ENCODE data around the gene IGF2BP2.

Gene IGF2BP2

DNA sequence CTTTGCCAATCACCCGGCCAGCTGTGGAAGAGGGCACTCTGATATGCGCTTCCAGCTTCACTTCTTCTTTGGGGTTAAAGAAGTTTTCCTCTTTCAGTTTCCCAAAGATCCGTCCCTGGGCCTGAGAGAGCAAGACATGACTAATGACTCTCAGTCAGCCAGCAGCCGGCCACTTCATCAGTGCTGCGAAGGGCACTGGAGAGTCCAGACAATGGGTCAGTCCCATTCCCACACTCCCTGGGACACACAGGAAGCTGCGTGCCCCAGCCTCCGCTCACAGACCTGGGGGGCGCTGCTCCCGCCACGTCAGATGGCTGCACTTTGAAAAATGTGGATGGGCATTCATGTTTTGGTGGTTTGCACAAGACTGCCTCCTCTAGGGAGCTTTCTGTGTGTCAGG lies 175.4 kb downstream of the IGF2BP2 start:
- no peak overlapping the region for H3K14ac ChIP-seq (ENCODE audit: low read length)
- no peak overlapping the region for H2BK120ac ChIP-seq (ENCODE audit: low read depth, low read length)
- H3K18ac ChIP-seq (ENCODE audit: low read length): no peak overlapping the region
- no CpG with 5 or more reads among the region's 10 CpGs for WGBS, 2 donors (ENCODE audit: extremely low coverage in 2 of 2, insufficient read length in 2 of 2, insufficient replicate concordance in 1 of 2)
- no peak overlapping the region for H2AFZ ChIP-seq (ENCODE audit: low read length)
- no peak overlapping the region for H3K27ac ChIP-seq (replicated peaks; ENCODE audit: low read length)
- H4K8ac ChIP-seq (ENCODE audit: low read depth, low read length): no peak overlapping the region
- no peak overlapping the region for H2AK5ac ChIP-seq (ENCODE audit: low read depth, low read length)
- no peak overlapping the region for H3K4me3 ChIP-seq (ENCODE audit: low read length in 2 of 2)
- no peak for DNase-seq (ENCODE audit: low spot score)
- H4K91ac ChIP-seq (ENCODE audit: low read depth, low read length, poor library complexity): no peak overlapping the region
- no peak overlapping the region for H2BK15ac ChIP-seq (ENCODE audit: low read length)
- H3K79me1 ChIP-seq (ENCODE audit: low read depth, low read length): peaks cover 2% of the 10 kb centered on the region
- H3K9ac ChIP-seq (ENCODE audit: low read depth, low read length, poor library complexity): no peak overlapping the region
- no peak overlapping the region for H3K4me2 ChIP-seq (ENCODE audit: insufficient read depth, low read length, poor library complexity, severe bottlenecking)
- peaks cover 0 to 22% of the 10 kb centered on the region in 2 donors for H3K4me1 ChIP-seq (ENCODE audit: control insufficient read depth in 2 of 2, insufficient read depth in 1 of 2, low read depth in 1 of 2, low read length in 2 of 2)
- no peak overlapping the region for H2BK12ac ChIP-seq (ENCODE audit: low read length)
- peaks cover 58 to 97% of the 10 kb centered on the region in 2 donors for H3K36me3 ChIP-seq (replicated peaks in 1 of 2; ENCODE audit: control insufficient read depth in 2 of 2, insufficient read depth in 2 of 2, low read length in 2 of 2)
- no peaks in the 10 kb centered on the region for H3K27me3 ChIP-seq (ENCODE audit: control insufficient read depth in 3 of 3, insufficient read depth in 3 of 3, low read depth in 1 of 3, low read length in 3 of 3)
- H2BK5ac ChIP-seq (ENCODE audit: low read length): peak overlapping the region; percentile 10
- no peak overlapping the region for H3K4ac ChIP-seq (ENCODE audit: low read length)
- peaks cover 0 to 3% of the 10 kb centered on the region in 2 donors for H3K9me3 ChIP-seq (replicated peaks in 1 of 2; ENCODE audit: control insufficient read depth in 2 of 2, insufficient read depth in 1 of 2, low read depth in 1 of 2, low read length in 2 of 2)
- H3K23ac ChIP-seq (ENCODE audit: low read depth, low read length, poor library complexity): peak overlapping the region; percentile 69

DNA sequence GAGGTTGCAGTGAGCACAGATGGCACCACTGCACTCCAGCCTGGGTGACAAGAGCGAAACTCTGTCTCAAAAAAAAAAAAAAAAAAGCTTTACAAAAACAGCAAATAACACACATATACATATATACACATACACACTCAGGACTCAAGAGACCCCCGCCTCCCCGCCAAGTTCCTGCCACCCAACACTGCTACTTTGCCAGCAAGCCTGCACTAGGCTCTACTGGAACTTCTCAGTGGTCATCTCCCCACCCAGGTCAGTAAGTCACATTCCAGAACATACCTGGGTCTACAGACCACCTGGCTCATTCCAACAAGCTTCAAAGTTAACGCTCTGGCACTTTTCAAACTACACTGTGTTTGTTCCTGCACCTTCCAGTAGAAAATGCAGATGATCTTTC lies 176.4 kb downstream of the IGF2BP2 start:
- no peak overlapping the region for H3K4ac ChIP-seq (ENCODE audit: low read length)

DNA sequence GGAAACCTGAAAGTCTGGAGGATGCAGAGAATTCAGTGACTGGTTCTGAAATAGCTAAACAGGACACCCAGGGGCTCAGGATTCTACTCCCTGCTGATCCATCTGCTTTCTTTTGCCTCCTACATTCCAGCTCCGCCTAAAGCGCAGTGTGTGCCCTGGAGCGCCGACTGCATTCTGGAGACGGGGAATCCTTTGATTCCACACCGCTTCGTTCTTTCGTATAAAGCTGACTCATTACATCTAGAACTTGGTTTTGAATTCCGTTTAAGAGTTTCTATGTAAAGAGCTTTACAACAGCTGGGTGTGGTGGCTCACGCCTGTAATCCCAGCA lies 177.0 kb downstream of the IGF2BP2 start:
- peaks cover 0 to 22% of the 10 kb centered on the region in 2 donors for H3K4me1 ChIP-seq (ENCODE audit: control insufficient read depth in 2 of 2, insufficient read depth in 1 of 2, low read depth in 1 of 2, low read length in 2 of 2)
- H2BK15ac ChIP-seq (ENCODE audit: low read length): no peak overlapping the region
- peak overlapping the region; percentile 86 for H3K14ac ChIP-seq (ENCODE audit: low read length)
- no peak overlapping the region for H3K4me2 ChIP-seq (ENCODE audit: insufficient read depth, low read length, poor library complexity, severe bottlenecking)
- H3K4me3 ChIP-seq (ENCODE audit: low read length in 2 of 2): no peak overlapping the region
- no peak overlapping the region for H3K27ac ChIP-seq (replicated peaks; ENCODE audit: low read length)
- no peak for DNase-seq (ENCODE audit: low spot score)
- H3K4ac ChIP-seq (ENCODE audit: low read length): no peak overlapping the region
- no peak overlapping the region for H2AFZ ChIP-seq (ENCODE audit: low read length)
- no peak overlapping the region for H2AK5ac ChIP-seq (ENCODE audit: low read depth, low read length)
- H2BK12ac ChIP-seq (ENCODE audit: low read length): no peak overlapping the region
- H3K18ac ChIP-seq (ENCODE audit: low read length): no peak overlapping the region
- no peak overlapping the region for H4K91ac ChIP-seq (ENCODE audit: low read depth, low read length, poor library complexity)
- H3K9ac ChIP-seq (ENCODE audit: low read depth, low read length, poor library complexity): no peak overlapping the region
- peaks cover 2% of the 10 kb centered on the region for H3K79me1 ChIP-seq (ENCODE audit: low read depth, low read length)
- H3K9me3 ChIP-seq (replicated peaks in 1 of 2; ENCODE audit: control insufficient read depth in 2 of 2, insufficient read depth in 1 of 2, low read depth in 1 of 2, low read length in 2 of 2): peaks cover 0 to 3% of the 10 kb centered on the region in 2 donors
- H3K36me3 ChIP-seq (replicated peaks in 1 of 2; ENCODE audit: control insufficient read depth in 2 of 2, insufficient read depth in 2 of 2, low read length in 2 of 2): peaks cover 54 to 97% of the 10 kb centered on the region in 2 donors
- H2BK120ac ChIP-seq (ENCODE audit: low read depth, low read length): no peak overlapping the region
- no peaks in the 10 kb centered on the region for H3K27me3 ChIP-seq (ENCODE audit: control insufficient read depth in 3 of 3, insufficient read depth in 3 of 3, low read depth in 1 of 3, low read length in 3 of 3)
- peak overlapping the region; percentile 85 for H3K23ac ChIP-seq (ENCODE audit: low read depth, low read length, poor library complexity)
- no CpG with 5 or more reads among the region's 10 CpGs for WGBS, 2 donors (ENCODE audit: extremely low coverage in 2 of 2, insufficient read length in 2 of 2, insufficient replicate concordance in 1 of 2)
- peak overlapping the region; percentile 58 for H2BK5ac ChIP-seq (ENCODE audit: low read length)
- H4K8ac ChIP-seq (ENCODE audit: low read depth, low read length): no peak overlapping the region

More for the DNA sequence above, 176.4 kb downstream of the IGF2BP2 start:
- H2BK120ac ChIP-seq (ENCODE audit: low read depth, low read length): no peak overlapping the region
- H3K4me1 ChIP-seq (ENCODE audit: control insufficient read depth in 2 of 2, insufficient read depth in 1 of 2, low read depth in 1 of 2, low read length in 2 of 2): peaks cover 0 to 22% of the 10 kb centered on the region in 2 donors
- H2BK15ac ChIP-seq (ENCODE audit: low read length): no peak overlapping the region
- peaks cover 50 to 97% of the 10 kb centered on the region in 2 donors for H3K36me3 ChIP-seq (replicated peaks in 1 of 2; ENCODE audit: control insufficient read depth in 2 of 2, insufficient read depth in 2 of 2, low read length in 2 of 2)
- H3K9ac ChIP-seq (ENCODE audit: low read depth, low read length, poor library complexity): no peak overlapping the region
- peaks cover 0 to 3% of the 10 kb centered on the region in 2 donors for H3K9me3 ChIP-seq (replicated peaks in 1 of 2; ENCODE audit: control insufficient read depth in 2 of 2, insufficient read depth in 1 of 2, low read depth in 1 of 2, low read length in 2 of 2)
- H3K79me1 ChIP-seq (ENCODE audit: low read depth, low read length): peaks cover 2% of the 10 kb centered on the region
- no peak for DNase-seq (ENCODE audit: low spot score)
- H3K4me2 ChIP-seq (ENCODE audit: insufficient read depth, low read length, poor library complexity, severe bottlenecking): no peak overlapping the region
- no peak overlapping the region for H4K91ac ChIP-seq (ENCODE audit: low read depth, low read length, poor library complexity)
- H2AK5ac ChIP-seq (ENCODE audit: low read depth, low read length): no peak overlapping the region
- no peak overlapping the region for H4K8ac ChIP-seq (ENCODE audit: low read depth, low read length)
- H3K27me3 ChIP-seq (ENCODE audit: control insufficient read depth in 3 of 3, insufficient read depth in 3 of 3, low read depth in 1 of 3, low read length in 3 of 3): no peaks in the 10 kb centered on the region
- WGBS, 2 donors (ENCODE audit: extremely low coverage in 2 of 2, insufficient read length in 2 of 2, insufficient replicate concordance in 1 of 2): no CpG with 5 or more reads among the region's 4 CpGs
- no peak overlapping the region for H3K23ac ChIP-seq (ENCODE audit: low read depth, low read length, poor library complexity)
- H3K4me3 ChIP-seq (ENCODE audit: low read length in 2 of 2): no peak overlapping the region
- H2AFZ ChIP-seq (ENCODE audit: low read length): no peak overlapping the region
- H3K27ac ChIP-seq (replicated peaks; ENCODE audit: low read length): no peak overlapping the region
- no peak overlapping the region for H3K14ac ChIP-seq (ENCODE audit: low read length)
- H2BK12ac ChIP-seq (ENCODE audit: low read length): no peak overlapping the region
- no peak overlapping the region for H2BK5ac ChIP-seq (ENCODE audit: low read length)
- no peak overlapping the region for H3K18ac ChIP-seq (ENCODE audit: low read length)

DNA sequence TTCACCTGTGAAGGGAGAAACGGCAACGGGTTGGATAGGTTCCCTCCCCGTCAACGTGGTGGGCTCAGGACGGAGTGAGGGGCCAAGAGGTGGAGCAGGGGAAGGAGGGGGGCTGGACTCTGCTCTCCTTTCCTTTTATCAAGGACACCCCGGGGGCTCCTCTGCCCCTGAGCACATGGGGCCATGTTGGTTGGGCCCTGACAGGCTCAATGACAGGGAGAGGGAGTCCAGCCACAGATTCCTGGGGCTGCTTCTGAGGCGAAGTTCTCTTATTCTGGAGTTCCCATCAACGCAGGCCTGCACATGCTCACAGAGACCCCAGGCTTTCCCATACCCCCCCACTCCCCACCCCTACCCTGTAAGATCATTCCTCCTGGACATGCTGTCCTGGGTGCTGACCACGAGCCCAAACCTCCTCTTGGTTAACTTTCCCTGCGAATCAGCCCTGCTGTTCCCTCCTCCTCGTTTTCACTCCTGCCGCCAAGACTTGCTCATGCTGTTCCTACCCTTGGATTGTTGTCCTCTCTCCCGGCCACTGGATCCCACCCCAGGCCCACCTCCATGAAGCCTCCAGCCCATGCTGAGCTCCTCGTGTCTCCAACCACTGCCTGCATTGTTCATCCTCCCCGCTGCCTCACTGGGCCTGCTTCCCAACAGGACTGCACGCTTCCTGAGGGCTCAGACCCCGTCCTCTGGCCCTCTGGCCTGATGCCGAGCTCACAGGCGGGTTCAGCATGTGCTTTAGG lies 177.5 kb downstream of the IGF2BP2 start:
- Histone ChIP-seq H3K18ac (ENCODE audit: low read length) (peak overlapping the region; percentile 24), H2BK120ac (ENCODE audit: low read depth, low read length) (no peak overlapping the region), H3K9ac (ENCODE audit: low read depth, low read length, poor library complexity) (peak overlapping the region; percentile 24), H2BK12ac (ENCODE audit: low read length) (no peak overlapping the region), H3K23ac (ENCODE audit: low read depth, low read length, poor library complexity) (peak overlapping the region; percentile 85), H4K91ac (ENCODE audit: low read depth, low read length, poor library complexity) (no peak overlapping the region), H3K14ac (ENCODE audit: low read length) (peak overlapping the region; percentile 86), H3K9me3 (replicated peaks in 1 of 2; ENCODE audit: control insufficient read depth in 2 of 2, insufficient read depth in 1 of 2, low read depth in 1 of 2, low read length in 2 of 2) (peaks cover 0 to 3% of the 10 kb centered on the region in 2 donors), H3K79me1 (ENCODE audit: low read depth, low read length) (peaks cover 2% of the 10 kb centered on the region), H3K4me1 (ENCODE audit: control insufficient read depth in 2 of 2, insufficient read depth in 1 of 2, low read depth in 1 of 2, low read length in 2 of 2) (peaks cover 0 to 22% of the 10 kb centered on the region in 2 donors), H2AK5ac (ENCODE audit: low read depth, low read length) (no peak overlapping the region), H2BK5ac (ENCODE audit: low read length) (peak overlapping the region; percentile 58), H3K36me3 (replicated peaks in 1 of 2; ENCODE audit: control insufficient read depth in 2 of 2, insufficient read depth in 2 of 2, low read length in 2 of 2) (peaks cover 50 to 97% of the 10 kb centered on the region in 2 donors), H3K4me2 (ENCODE audit: insufficient read depth, low read length, poor library complexity, severe bottlenecking) (no peak overlapping the region), H3K27me3 (ENCODE audit: control insufficient read depth in 3 of 3, insufficient read depth in 3 of 3, low read depth in 1 of 3, low read length in 3 of 3) (no peaks in the 10 kb centered on the region), H3K4me3 (ENCODE audit: low read length in 2 of 2) (no peak overlapping the region), H2AFZ (ENCODE audit: low read length) (no peak overlapping the region), H4K8ac (ENCODE audit: low read depth, low read length) (peak overlapping the region; percentile 93), H3K4ac (ENCODE audit: low read length) (no peak overlapping the region), H2BK15ac (ENCODE audit: low read length) (no peak overlapping the region), H3K27ac (replicated peaks; ENCODE audit: low read length) (no peak overlapping the region)
- DNase-seq (ENCODE audit: low spot score): no peak
- WGBS, 2 donors (ENCODE audit: extremely low coverage in 2 of 2, insufficient read length in 2 of 2, insufficient replicate concordance in 1 of 2): no CpG with 5 or more reads among the region's 19 CpGs

Measured in neuronal stem cell (in vitro differentiated cells).